SIG-M5 treated with dmso at 0.1 percent for 504 hours (cell line): ENCODE measurements around the gene C19orf44.
A peak's percentile ranks its signal among the peaks of the same experiment; 100 is the strongest.
"Not testable (repeated sequence)": the region's sequence is repeated elsewhere in the genome, so short reads cannot be mapped to it uniquely, and the experiment has no call there.

Source experiments
- DNase-seq: peaks from one replicate; lab custom pipeline; 2025; ENCODE audit not compliant: unreplicated experiment; lab: John Stamatoyannopoulos, UW

C19orf44 gene

GRCh38 chr19:16532440-16533234 lies 36.4 kb downstream of the C19orf44 start:
- DNase-seq, result no peak

- no peak for DNase-seq
These were observed 39.2 kb downstream of the C19orf44 start for GRCh38 chr19:16535381-16535780.

DNA sequence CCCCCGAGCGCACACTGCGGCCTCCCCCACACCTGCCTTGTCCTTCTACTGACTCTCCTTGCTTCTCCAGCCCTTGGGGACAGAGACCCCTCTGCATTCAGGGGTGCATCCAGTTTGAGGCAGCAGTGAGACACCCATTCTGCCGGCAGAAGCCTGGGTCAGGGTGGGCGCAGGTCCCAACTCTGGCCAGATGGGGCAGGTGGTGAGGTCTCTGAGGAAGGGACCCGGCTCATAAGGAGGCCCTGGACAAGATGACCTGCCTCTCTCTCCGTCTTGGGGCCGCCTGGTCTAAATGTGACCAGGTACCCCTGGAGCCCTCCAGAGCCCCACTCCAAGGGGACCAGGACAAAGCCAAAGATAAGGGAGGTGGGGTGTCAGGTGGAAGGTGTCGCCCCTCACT lies 39.9 kb downstream of the C19orf44 start:
- DNase-seq, result no peak

DNA sequence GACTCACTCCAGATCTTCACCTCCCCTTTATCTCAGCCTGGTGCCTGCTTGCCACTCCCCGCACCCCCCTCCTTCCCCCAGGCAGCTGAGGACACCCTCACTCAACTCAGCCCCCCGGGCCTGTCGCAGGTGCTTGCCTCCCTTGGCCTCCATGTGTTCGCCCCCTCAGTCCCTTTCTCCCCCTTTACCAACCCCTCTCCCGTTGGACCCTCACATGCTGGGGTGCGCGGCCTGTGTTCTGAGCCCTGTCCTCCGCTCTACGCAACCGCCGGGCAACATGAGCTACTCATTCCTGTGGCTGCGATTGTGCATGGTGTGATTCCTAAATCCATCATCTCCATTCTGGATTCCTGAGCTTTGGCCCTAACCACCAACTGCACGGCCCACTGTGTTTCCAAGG lies 40.9 kb downstream of the C19orf44 start:
- DNase-seq, result no peak

GRCh38 chr19:16540948-16541347 lies 44.8 kb downstream of the C19orf44 start:
- no peak for DNase-seq

DNA sequence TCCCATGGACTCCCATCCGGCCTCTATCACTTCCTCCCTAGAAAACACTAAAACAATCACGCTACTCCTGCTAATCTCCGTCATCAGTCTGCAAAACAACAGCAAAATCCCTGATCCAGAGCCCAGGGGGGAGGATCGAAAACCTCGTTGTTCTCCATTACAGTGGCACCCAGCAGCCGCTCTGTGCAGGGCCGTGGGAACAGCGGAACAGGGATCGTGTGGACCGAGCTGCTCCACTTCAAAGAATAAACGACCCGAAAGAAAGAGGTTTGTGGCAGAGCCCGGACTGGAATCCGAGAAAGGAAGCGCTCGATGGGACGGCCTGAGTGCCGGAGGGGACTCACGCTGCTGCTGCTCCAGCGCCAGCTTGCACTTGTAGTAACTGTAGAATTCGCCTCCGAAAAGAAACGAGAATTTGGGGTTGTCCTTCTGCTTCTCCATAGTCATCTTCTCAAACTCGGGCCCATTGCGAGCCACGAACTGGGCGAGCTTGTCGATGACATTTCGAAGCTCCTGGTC lies 45.4 kb downstream of the C19orf44 start:
- DNase-seq, result no peak

GRCh38 chr19:16542045-16542909 lies 46.1 kb downstream of the C19orf44 start, which contains the start of gene CHERP:
Gene CHERP, minus strand, starts transcription at chr19:16542437. Its CDS starts 59 bp downstream, at chr19:16542378.
- peak; percentile 93 for DNase-seq

DNA sequence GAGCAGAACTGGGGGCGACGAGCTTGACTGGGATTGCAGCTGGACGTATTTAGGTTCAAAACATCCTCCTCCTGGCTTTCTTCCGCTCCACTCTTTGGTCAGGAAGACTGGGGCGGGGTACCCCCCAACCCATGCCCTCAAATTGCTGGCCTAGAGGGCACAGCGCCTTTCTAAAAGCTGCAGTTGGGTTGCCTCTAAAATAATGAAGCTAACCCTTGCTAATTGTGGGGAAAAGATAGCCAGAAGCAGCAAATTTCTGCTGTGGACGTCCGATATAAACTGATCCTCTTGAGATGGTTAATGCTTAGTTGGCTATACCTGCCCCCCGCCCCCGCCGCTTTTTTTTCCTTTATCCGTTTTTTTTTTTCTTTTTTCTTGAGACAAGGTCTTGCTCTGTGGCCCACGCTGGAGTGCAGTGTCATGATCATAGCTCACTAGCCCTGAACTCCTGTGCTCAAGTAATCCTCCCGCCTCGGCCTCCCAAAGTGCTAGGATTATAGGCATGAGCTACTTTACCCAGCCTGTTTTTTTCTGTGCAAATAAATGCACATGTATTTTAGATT lies 46.8 kb downstream of the C19orf44 start:
- no peak for DNase-seq

DNA sequence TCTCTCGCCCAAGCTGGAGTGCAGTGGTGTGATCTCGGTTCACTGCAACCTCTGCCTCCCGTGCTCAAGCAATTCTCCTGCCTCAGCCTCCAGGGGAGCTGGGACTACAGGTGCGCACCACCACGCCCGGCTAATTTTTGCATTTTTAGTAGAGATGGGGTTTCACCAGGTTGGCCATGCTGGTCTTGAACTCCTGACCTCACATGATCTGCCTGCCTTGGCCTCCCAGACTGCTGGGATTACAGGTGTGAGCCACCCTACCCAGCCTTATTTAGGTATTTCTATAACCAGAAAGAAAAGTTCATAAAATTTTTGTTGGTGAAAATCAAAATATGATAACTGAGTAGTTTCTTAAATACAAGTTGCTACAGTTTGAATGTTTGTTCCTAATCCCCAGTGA lies 47.5 kb downstream of the C19orf44 start:
- not testable (repeated sequence) for DNase-seq

- no peak for DNase-seq
These were observed 48.5 kb downstream of the C19orf44 start for GRCh38 chr19:16544473-16545231.

GRCh38 chr19:16548956-16549355 lies 52.8 kb downstream of the C19orf44 start:
- DNase-seq, result no peak

- not testable (repeated sequence) for DNase-seq
These were observed 55.7 kb downstream of the C19orf44 start for GRCh38 chr19:16551902-16552301.

DNA sequence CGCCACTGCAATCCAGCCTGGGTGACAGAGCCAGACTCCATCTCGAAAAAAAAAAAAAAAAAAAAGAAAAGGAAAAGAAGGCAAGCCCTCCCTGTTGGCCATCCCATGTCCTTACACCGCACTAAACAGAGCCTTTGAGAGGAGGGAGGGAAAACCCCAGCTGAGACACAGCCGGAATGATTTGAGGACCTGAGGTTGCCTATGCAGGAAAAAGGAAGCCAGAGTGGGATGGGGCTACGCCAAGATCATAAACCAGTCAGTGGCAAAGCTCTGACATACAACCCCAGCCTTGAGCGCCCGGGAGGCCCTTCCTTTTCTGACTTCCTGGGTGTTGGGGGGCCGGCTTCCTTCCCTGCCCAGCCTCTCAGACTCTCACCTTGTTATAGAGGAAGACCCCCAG lies 58.6 kb downstream of the C19orf44 start:
- no peak for DNase-seq

GRCh38 chr19:16559780-16560276 lies 63.6 kb downstream of the C19orf44 start:
- no peak for DNase-seq

DNA sequence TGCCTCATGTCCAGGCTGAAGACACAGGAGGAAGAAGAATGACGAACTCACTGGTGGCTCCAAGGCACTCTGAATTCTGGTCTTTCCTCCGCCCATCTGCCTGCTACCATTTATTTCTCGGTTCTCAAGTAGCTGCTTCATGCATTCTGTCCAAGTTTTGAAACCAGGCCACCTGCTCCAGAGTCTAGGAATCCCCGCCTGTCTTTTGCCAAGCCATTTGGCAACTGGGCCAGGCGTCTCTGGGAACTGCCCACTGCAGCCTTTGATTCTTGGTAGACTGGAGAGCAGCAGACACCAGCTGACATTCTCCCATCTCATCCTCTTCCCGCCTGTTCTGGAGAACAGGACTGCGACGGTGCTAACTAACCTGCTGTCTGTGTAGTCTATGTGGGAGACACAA lies 65.2 kb downstream of the C19orf44 start:
- DNase-seq, result no peak

DNA sequence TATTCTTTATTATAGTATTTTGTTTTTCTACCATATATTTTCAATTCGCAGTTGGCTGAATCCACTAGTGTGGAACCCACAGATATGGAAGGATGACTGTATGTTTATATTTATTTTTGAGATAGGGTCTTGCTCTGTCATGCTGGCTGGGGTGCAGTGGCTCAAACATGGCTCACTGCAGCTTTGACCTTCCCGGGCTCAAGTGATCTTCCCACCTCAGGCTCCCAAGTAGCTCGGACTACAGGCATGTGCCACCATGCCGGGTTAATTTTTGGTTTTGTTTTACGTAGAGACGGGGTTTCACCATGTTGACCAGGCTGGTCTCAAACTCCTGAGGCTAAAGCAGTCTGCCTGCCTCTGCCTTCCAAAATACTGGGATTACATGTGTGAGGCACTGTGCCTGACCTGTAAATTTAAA lies 66.4 kb downstream of the C19orf44 start:
- no peak for DNase-seq

DNA sequence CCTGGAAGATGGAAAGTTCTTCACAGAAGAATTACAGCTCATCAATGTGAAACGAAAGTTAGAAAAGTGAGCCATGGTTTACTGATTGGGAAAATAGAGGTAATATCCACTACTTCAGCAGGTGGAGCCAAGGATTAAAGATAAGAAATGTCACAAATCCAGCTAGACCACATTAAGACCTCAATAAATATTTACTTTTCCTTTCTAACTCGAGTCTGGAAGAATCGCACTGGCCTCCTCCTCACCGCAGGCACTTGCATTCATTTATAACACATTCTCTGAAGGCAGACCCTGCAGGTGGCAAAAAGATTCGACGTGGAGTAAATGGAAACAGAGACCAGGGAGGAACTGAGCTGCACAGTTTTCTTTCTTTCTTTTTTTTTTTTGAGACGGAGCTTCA lies 68.6 kb downstream of the C19orf44 start:
- DNase-seq, result peak; percentile 21

- no peak for DNase-seq
These were observed 70.0 kb downstream of the C19orf44 start for GRCh38 chr19:16566161-16566560.

DNA sequence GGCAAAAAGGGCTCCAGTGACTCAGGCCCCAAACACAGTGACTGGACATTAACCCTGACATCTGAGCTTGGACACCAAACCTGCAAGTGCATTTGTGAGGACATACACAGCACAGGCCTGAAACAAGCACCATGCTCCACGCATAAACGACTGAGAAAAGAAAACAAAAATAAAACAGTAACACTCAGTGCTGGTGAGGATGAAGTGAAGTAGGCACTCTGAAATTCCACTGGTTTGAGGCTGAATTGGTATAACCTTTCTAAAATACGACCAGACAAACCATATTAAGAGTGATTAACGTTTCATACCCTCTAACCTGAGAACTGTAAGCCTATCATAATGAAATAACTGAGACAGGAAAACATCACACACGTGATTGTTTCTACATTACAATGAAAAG lies 70.5 kb downstream of the C19orf44 start:
- DNase-seq, result no peak

DNA sequence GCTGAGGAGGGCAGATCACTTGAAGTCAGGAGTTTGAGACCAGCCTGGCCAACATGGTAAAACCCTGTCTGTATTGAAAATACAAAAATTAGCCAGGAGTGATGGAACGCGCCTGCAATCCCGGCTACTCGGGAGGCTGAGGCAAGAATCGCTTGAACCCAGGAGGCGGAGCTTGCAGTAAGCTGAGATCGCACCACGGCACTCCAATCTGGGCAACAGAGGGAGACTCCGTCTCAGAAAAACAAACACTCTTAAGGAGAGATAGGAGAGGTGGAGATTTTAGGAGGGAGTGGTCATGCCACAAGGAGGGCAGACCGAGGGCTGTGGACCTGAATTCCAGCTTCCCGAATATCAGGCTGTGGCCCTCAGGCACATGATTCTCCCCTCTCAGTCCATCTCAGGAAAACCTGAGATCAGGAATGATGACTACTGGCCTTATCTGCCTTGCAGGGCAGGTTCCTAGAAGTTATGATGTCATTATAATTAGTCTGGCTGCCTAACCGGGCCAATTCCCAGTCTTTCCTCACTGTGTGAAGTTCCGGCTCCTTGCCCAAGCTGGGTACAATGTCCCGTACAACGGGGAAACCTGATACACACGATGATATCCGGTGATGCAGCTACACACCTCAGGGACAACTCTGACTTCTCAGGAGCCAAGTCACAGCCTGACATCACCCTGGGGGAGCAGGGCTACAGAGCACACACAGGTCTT lies 73.6 kb downstream of the C19orf44 start:
- DNase-seq, result peak; percentile 36
